Fibroblast of lung (primary cell): Measurements from ENCODE around the gene ARHGAP28.

Source experiments
- EZH2 ChIP-seq: IDR thresholded peaks from 2 replicates; pipeline ENCODE4 v1.5.1; 2012; ENCODE audit warnings: low read length, control low read depth, mild to moderate bottlenecking; ENCODE audit errors: missing control alignments
- TF ChIP-seq, protein P1 (sequence below), 2 donors: IDR thresholded peaks in 1 of 2; conservative IDR thresholded peaks in 1 of 2; 1 replicate in 1 of 2; 2 replicates in 1 of 2; pipeline ENCODE4 v1.5.1; 2011 to 2012; ENCODE audit warnings: low read length in 2 of 2, control low read depth in 1 of 2, inconsistent platforms in 1 of 2, low read depth in 1 of 2, mild to moderate bottlenecking in 1 of 2

DNA sequence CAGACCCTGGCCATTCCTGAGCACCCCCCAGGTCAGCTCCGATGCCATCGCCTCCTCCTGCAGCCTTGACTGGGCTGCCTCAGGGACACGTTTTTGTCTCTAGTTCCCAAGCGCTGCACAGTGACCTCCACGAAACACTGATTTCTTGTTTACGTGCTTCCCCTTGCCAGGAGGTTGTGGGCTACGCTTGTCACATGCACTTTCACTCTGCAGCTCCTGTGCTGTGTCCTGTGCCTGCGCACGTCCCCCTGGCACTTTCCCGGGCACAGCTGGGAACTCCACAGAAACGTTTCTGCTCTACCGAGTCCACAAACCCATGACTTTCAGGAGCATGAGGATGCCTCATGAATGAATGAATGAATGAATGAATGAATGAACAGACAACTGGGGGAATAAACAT lies 227.5 kb downstream of the ARHGAP28 start:
- TF ChIP-seq EZH2, result no peak
- TF ChIP-seq, protein P1, sequence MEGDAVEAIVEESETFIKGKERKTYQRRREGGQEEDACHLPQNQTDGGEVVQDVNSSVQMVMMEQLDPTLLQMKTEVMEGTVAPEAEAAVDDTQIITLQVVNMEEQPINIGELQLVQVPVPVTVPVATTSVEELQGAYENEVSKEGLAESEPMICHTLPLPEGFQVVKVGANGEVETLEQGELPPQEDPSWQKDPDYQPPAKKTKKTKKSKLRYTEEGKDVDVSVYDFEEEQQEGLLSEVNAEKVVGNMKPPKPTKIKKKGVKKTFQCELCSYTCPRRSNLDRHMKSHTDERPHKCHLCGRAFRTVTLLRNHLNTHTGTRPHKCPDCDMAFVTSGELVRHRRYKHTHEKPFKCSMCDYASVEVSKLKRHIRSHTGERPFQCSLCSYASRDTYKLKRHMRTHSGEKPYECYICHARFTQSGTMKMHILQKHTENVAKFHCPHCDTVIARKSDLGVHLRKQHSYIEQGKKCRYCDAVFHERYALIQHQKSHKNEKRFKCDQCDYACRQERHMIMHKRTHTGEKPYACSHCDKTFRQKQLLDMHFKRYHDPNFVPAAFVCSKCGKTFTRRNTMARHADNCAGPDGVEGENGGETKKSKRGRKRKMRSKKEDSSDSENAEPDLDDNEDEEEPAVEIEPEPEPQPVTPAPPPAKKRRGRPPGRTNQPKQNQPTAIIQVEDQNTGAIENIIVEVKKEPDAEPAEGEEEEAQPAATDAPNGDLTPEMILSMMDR (conservative IDR thresholded peaks at IDR 0.05 in 1 of 2, IDR thresholded peaks at IDR 0.05 in 1 of 2; ENCODE audit: low read depth in 1 of 2, low read length in 2 of 2), result no peak
